Left cardiac atrium (tissue), 4 donors: Measurements from ENCODE around the gene KCNMA1. TPM values are rescaled to one million over a fixed set of nuclear protein-coding genes. Genes with fewer than 3 reads are reported as not detected.

Experiments
- ATAC-seq, 2 donors: fragments of 200-7000 bp; cut with Tn5 transposase; one replicate each; pipeline ENCODE4 v1.9.1; 2020; ENCODE audit warnings: mild to moderate bottlenecking in 2 of 2, moderate library complexity in 2 of 2
- DNase-seq: peaks from one replicate; pipeline ENCODE4 v3.0.0-alpha.2; 2020
- intact Hi-C, 2 donors: fragments of 100-400 bp; cut with DNase I; formaldehyde crosslinking; loops; one replicate each; pipeline versions ENCODE4 v1.14.1 to v1.15.1; 2022 to 2023
- total RNA-seq, 2 donors: library from RNA; stranded (reverse); fragmentation: NEBNext Ultra II Directional; extraction: Animal tissue kit (Norgen Biotek cat#: 25700); gene quantifications; one replicate each; pipeline ENCODE4 v1.2.1, GENCODE V29; 2021
- donor health status: DM: no; HTN: yes; CAD: no.
- donor health status: DM: no; HTN: yes; CAD: no; lungs with severe emphysema.
- donor health status: DM: yes; HTN: yes; CAD: no.
- donor health status: Dilated cardiomyopathy.

KCNMA1 gene
- total RNA-seq, 2 donors from 2014 or later = 4.1 to 5.3 TPM

GRCh38 chr10:77291596-77292505 is 345.8 kb downstream of the KCNMA1 start:
- intact Hi-C loops = no loop called here
- no peak for DNase-seq
- no peak for ATAC-seq

GRCh38 chr10:77290528-77291155 is 347.0 kb downstream of the KCNMA1 start:
- intact Hi-C loops = no loop called here
- DNase-seq (no peak), ATAC-seq (no peak)

GRCh38 chr10:77289790-77290189 is 347.8 kb downstream of the KCNMA1 start:
- intact Hi-C loops = no loop called here
- ATAC-seq = no peak
- no peak for DNase-seq

- ATAC-seq (no peak), DNase-seq (no peak)
- intact Hi-C loops = no loop called here
Measured at GRCh38 chr10:77289027-77289501, 348.5 kb downstream of the KCNMA1 start.

GRCh38 chr10:77287647-77288120 is 349.9 kb downstream of the KCNMA1 start:
- peak; percentile 28 for DNase-seq
- intact Hi-C loops = no loop called here
- peak; percentile 85 to 88 for ATAC-seq

- intact Hi-C loops = no loop called here
Measured at GRCh38 chr10:77286531-77287508, 350.8 kb downstream of the KCNMA1 start.

GRCh38 chr10:77285529-77286182 is 352.0 kb downstream of the KCNMA1 start:
- DNase-seq = no peak
- no peak for ATAC-seq
- intact Hi-C loops = no loop called here

More at GRCh38 chr10:77286531-77287508, 350.8 kb downstream of the KCNMA1 start:
- DNase-seq (no peak), ATAC-seq (no peak)

- ATAC-seq = no peak
- DNase-seq = no peak
- intact Hi-C loops = no loop called here
Measured at GRCh38 chr10:77284797-77285196, 352.8 kb downstream of the KCNMA1 start.

- peak in 1 of 2 donors; percentile 67 for ATAC-seq
- no peak for DNase-seq
- intact Hi-C loops = no loop called here
Measured at GRCh38 chr10:77283326-77283725, 354.3 kb downstream of the KCNMA1 start.

- ATAC-seq = peak in 1 of 2 donors; percentile 39
- intact Hi-C loops = no loop called here
- DNase-seq = no peak
Measured at GRCh38 chr10:77282163-77282562, 355.4 kb downstream of the KCNMA1 start.

- intact Hi-C loops = no loop called here
- ATAC-seq (no peak), DNase-seq (no peak)
Measured at GRCh38 chr10:77281719-77282118, 355.9 kb downstream of the KCNMA1 start.

GRCh38 chr10:77279207-77279606 is 358.4 kb downstream of the KCNMA1 start:
- ATAC-seq = no peak
- no peak for DNase-seq
- intact Hi-C loops = no loop called here

GRCh38 chr10:77274046-77274795 is 363.4 kb downstream of the KCNMA1 start:
- DNase-seq (no peak), ATAC-seq (peak in 1 of 2 donors; percentile 22)
- intact Hi-C loops = no loop called here

- intact Hi-C loops = no loop called here
- DNase-seq (no peak), ATAC-seq (no peak)
Measured at GRCh38 chr10:77269163-77269562, 368.4 kb downstream of the KCNMA1 start.

GRCh38 chr10:77268721-77269120 is 368.9 kb downstream of the KCNMA1 start:
- intact Hi-C loops = no loop called here
- DNase-seq (no peak), ATAC-seq (no peak)

GRCh38 chr10:77267703-77268675 is 369.6 kb downstream of the KCNMA1 start:
- no peak for DNase-seq
- no peak for ATAC-seq
- intact Hi-C loops = no loop called here

- DNase-seq = no peak
- intact Hi-C loops = no loop called here
- peak in 1 of 2 donors; percentile 70 for ATAC-seq
Measured at GRCh38 chr10:77266242-77266641, 371.4 kb downstream of the KCNMA1 start.
